ENCODE data around the gene LY6G5C.

DNA sequence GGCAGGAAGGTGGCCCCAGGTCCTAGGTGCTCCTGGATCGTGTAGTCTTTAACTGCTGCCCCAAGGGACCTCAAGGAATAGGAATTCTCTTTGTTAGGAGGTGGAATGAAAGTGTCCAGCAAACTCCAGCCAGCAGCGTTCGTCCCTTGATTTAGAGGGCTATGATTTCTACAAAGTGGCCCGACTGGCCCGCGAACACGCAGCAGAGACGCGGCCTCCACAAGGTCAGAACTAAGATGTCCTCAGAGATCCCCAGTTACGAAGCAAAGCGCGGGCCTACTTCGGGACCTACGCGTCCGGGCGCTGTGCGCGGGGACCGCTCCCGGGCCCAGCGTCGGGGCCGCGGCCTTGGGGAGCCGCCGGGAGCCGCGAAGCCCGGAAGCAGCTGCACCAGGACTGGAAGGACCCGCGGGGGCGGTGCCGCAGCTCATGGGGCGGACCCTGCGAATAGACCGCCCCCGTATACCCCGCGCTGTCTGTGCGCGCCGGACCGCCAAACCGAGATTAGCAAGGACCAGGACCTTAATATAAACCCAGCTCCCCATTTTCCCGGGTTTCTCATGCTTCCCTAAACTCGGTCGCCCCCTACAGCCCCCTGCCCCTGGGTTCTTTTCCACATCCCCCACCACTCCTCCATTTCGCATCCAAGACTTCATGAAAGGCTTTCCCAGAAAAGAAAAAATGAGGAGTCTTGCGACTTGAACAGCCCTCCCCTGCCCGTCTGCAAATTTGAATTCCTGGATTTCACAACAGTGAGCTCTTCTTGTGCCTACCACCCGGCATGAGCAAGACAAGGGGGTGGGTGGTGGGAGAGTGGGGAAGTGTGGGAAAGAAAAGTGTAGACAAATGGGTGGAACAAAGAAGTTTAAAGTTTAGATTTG, 20.2 kb downstream of the LY6G5C start, which contains the start of gene C6orf47:
- TF ChIP-seq CTCF (IDR thresholded peaks at IDR 0.05) (no peak), POLR2A (IDR thresholded peaks at IDR 0.05) (peak; percentile 68 to 85)
